ENCODE measurements around the gene KCP.

Gene KCP

GRCh38 chr7:128939075-128939860 lies 28.8 kb upstream of the KCP start:
- no peak for DNase-seq (ENCODE audit: extremely low read depth in 1 of 2, low read depth in 1 of 2)

GRCh38 chr7:128938544-128939074 lies 28.1 kb upstream of the KCP start:
- DNase-seq (ENCODE audit: extremely low read depth in 1 of 2, low read depth in 1 of 2) = no peak

- no peak for DNase-seq (ENCODE audit: extremely low read depth in 1 of 2, low read depth in 1 of 2)
These were observed 27.4 kb upstream of the KCP start, which contains the start of gene IRF5 for GRCh38 chr7:128937647-128938543. Gene IRF5 (plus strand): TSS chr7:128937927. CDS start chr7:128942082, 4,155 bp downstream.

GRCh38 chr7:128937271-128937646 lies 26.8 kb upstream of the KCP start:
- no peak for DNase-seq (ENCODE audit: extremely low read depth in 1 of 2, low read depth in 1 of 2)

DNA sequence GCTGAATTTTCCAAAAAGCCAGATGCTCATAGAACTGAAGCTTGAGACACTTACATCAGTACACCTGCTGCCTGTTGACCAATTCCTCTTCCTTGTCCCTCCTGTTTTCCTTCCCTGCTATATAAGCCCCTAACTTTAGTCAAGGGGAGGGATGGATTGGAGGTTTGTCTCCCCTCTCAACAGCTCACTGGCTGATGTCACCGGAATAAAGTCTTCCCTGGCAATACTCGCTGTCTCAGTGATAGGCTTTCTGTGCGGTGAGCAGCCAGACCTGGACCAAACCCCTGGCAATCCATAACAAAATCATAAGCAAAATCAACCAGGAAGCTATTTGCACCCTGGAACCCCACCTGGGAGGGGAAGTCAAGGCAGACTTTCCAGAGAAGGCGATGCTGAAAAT lies 26.3 kb upstream of the KCP start:
- no peak for DNase-seq (ENCODE audit: extremely low read depth in 1 of 2, low read depth in 1 of 2)

DNA sequence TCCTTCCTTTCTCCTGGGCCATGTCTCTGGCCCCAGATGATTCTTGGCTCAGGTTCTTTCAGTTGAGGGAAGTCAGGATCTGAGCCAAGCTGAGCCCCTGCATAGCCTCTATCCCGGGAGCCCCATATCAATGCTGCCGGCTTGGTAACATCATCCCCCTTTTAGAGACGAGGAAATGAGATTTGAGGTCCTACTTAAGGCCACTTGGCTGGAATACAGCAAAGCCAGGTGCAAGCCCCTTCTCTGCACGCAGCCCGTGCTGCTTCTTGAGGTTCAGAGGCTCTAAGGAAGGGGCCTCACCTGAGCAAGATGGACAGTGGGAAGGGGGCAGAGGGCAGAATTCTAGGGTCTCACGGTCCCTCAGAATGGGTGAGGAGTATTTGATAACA lies 24.8 kb upstream of the KCP start:
- no peak for DNase-seq (ENCODE audit: extremely low read depth in 1 of 2, low read depth in 1 of 2)

DNA sequence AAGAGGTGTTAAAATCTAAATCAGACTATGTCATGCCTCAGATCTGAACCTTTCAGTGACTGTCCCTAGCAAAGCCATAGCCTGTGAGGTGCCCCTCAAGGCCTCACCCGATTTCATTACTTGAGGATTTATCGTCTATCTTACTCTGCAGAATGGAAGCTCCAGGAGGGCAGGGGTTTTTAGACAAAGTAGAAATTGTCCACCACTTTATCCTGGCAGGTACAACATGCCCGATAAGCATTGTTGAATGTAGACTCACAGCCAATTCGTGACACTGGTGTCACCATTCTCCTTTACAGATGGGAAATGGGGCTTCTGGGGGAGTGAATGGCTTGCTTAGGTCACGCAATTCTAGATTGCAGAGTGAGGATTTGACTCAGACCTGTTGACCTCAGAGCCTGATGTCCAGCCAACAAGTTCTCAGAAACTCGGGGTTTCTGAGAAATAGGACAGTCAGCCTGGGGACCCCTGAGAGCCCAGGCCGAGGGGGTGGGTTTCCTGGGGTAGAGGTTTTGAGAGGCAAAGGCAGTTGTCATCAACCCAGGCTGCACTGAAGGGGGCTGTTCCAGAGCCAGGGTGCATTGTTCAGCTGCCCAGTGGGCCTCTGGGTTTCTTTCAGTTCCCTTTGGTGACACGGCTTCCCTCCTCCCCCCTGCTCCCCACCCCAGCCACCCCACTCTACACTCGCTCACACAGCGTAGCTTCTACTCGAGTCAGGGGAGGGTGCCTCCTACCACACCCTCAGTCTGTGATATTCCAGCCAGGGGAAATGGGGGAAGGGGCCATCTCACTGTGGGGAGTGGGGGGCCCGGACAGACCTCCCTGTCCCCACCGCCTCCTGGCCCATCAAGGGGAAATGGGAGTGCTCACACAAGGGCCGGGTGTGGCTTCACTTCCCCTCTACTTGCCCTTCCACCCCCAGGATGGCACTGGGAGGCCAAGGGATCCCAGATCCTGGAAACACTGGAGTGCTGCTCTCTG lies 24.1 kb upstream of the KCP start:
- no peak for DNase-seq (ENCODE audit: extremely low read depth in 1 of 2, low read depth in 1 of 2)

GRCh38 chr7:128933180-128933891 lies 22.8 kb upstream of the KCP start:
- no peak for DNase-seq (ENCODE audit: extremely low read depth in 1 of 2, low read depth in 1 of 2)

GRCh38 chr7:128932862-128933179 lies 22.3 kb upstream of the KCP start:
- DNase-seq (ENCODE audit: extremely low read depth in 1 of 2, low read depth in 1 of 2) = no peak

- DNase-seq (ENCODE audit: extremely low read depth in 1 of 2, low read depth in 1 of 2) = no peak
These were observed 21.7 kb upstream of the KCP start for GRCh38 chr7:128931965-128932861.

- no peak for DNase-seq (ENCODE audit: extremely low read depth in 1 of 2, low read depth in 1 of 2)
These were observed 20.8 kb upstream of the KCP start for GRCh38 chr7:128931190-128931798.

DNA sequence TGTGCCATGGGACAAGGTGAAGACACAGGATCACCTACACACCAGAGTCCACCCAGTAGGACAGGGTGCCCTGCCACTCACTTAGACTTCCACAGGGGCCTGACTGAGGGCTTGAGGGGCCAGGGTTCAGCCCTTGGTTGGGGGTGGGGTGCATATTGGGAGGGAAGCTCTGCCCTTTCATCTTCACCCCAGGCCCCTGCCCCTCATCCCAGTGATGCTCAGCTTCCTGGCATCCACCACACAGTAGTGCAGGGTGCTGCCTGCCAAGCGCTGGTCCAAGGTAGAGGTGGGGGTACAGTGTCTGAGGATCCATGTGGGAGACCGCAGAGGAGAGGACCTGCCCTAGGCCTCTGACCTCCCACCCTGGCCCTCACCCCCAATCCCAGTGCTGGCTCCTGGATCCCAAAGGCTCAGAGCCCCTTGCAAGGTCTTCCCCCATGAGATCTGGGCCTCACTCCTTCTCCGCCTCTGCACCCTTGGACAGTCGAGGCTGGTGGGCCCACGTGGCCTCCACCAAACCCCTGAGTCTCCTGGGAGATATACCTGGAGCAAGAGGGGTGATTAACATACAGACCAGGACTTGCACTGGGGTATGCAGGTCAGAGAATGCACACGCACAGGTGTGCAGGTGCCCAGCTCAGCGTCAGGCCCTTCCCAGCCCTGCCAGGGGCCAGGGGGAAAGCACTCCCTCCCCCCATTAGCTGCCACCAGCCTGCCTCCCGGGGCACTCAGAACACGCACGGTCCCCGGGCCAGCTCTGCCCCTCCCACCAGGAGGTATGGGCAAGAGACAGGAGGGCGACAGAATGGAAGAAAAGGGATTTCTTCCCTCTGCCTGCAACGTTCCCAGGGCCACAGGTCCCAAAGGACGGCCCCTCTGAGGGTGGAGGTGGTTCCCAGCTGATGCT lies 18.6 kb upstream of the KCP start:
- DNase-seq (ENCODE audit: extremely low read depth in 1 of 2, low read depth in 1 of 2) = no peak

- DNase-seq (ENCODE audit: extremely low read depth in 1 of 2, low read depth in 1 of 2) = no peak
These were observed 17.8 kb upstream of the KCP start for GRCh38 chr7:128928159-128928813.

GRCh38 chr7:128924707-128925588 lies 14.4 kb upstream of the KCP start:
- DNase-seq (ENCODE audit: extremely low read depth in 1 of 2, low read depth in 1 of 2) = no peak

DNA sequence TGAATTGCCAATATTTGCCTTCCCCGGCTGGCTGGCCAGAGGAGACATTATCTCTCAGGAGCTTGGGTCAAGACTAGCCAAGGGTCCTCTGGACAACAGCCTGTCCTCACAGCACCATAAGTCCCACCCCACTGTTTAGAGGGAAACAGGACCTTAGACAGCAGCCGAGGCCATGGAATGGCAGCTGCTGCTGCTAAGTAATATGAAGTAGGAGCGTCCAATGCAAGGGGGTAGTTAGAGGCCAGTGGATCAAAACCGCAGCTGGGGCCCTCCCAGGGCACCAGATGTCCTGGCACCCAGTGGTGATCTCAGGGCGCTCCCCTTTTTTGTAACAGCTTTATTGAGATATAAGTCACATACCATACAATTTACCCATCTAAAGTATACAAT lies 12.9 kb upstream of the KCP start:
- DNase-seq (ENCODE audit: extremely low read depth in 1 of 2, low read depth in 1 of 2) = no peak
